Muscle layer of colon (tissue), 2 donors: ENCODE results near the gene TENT4B.
"Not testable (repeated sequence)": the region's sequence is repeated elsewhere in the genome, so short reads cannot be mapped to it uniquely, and the experiment has no call there.

Experiments used
- H3K27ac ChIP-seq: one replicate; pipeline ENCODE4 v1.7.0; 2013; ENCODE audit warnings: low read depth, mild to moderate bottlenecking, low read length, moderate library complexity
- H3K27me3 ChIP-seq, 2 donors: one replicate each; pipeline ENCODE4 v1.7.0; 2013; ENCODE audit warnings: low read length in 2 of 2, mild to moderate bottlenecking in 2 of 2; ENCODE audit not compliant: insufficient read depth in 2 of 2, control insufficient read depth in 1 of 2
- H3K36me3 ChIP-seq: one replicate; pipeline ENCODE4 v1.7.0; 2013; ENCODE audit warnings: mild to moderate bottlenecking, low read length; ENCODE audit not compliant: insufficient read depth
- H3K4me1 ChIP-seq: one replicate; pipeline ENCODE4 v1.7.0; 2013; ENCODE audit warnings: mild to moderate bottlenecking, low read length; ENCODE audit not compliant: insufficient read depth
- H3K4me3 ChIP-seq, 2 donors: one replicate each; pipeline ENCODE4 v1.7.0; 2013; ENCODE audit warnings: low read length in 2 of 2, low read depth in 1 of 2, mild to moderate bottlenecking in 1 of 2, moderate library complexity in 1 of 2
- H3K9ac ChIP-seq: one replicate; pipeline ENCODE4 v1.7.0; 2013; ENCODE audit warnings: low read length
- H3K9me3 ChIP-seq: one replicate; pipeline ENCODE4 v1.7.0; 2013; ENCODE audit warnings: mild to moderate bottlenecking, low read length
- donor health status: abdominal sarcoma.
- donor health status: Adenocarcinoma of cecum.

The TENT4B gene

GRCh38 chr16:50219402-50219975, 66.4 kb downstream of the TENT4B start:
- Histone ChIP-seq H3K9me3 (no peaks in the 10 kb centered on the region), H3K27me3 (no peaks in the 10 kb centered on the region), H3K4me1 (peaks cover 15% of the 10 kb centered on the region), H3K36me3 (peaks cover 23% of the 10 kb centered on the region), H3K4me3 (no peak overlapping the region), H3K9ac (no peak overlapping the region), H3K27ac (no peak overlapping the region)

- H3K36me3 ChIP-seq = peaks cover 30% of the 10 kb centered on the region
- no peak overlapping the region for H3K27ac ChIP-seq
- H3K9me3 ChIP-seq = no peaks in the 10 kb centered on the region
- H3K4me1 ChIP-seq = peaks cover 20% of the 10 kb centered on the region
- H3K9ac ChIP-seq = no peak overlapping the region
- no peaks in the 10 kb centered on the region for H3K27me3 ChIP-seq
- no peak overlapping the region for H3K4me3 ChIP-seq
Observed at GRCh38 chr16:50224286-50224685, 71.2 kb downstream of the TENT4B start.

GRCh38 chr16:50227120-50227519, 74.0 kb downstream of the TENT4B start:
- H3K36me3 ChIP-seq = peaks cover 31% of the 10 kb centered on the region

GRCh38 chr16:50227665-50228064, 74.6 kb downstream of the TENT4B start:
- H3K9me3 ChIP-seq = no peaks in the 10 kb centered on the region
- peaks cover 31% of the 10 kb centered on the region for H3K36me3 ChIP-seq
- H3K9ac ChIP-seq = no peak overlapping the region
- no peak overlapping the region for H3K27ac ChIP-seq
- H3K27me3 ChIP-seq = no peaks in the 10 kb centered on the region
- peaks cover 20% of the 10 kb centered on the region for H3K4me1 ChIP-seq
- no peak overlapping the region for H3K4me3 ChIP-seq

More at GRCh38 chr16:50227120-50227519, 74.0 kb downstream of the TENT4B start:
- Histone ChIP-seq H3K9ac (no peak overlapping the region), H3K4me1 (peaks cover 20% of the 10 kb centered on the region), H3K4me3 (no peak overlapping the region), H3K9me3 (no peaks in the 10 kb centered on the region), H3K27me3 (no peaks in the 10 kb centered on the region), H3K27ac (peak overlapping the region; percentile 31)

GRCh38 chr16:50228364-50228868, 75.3 kb downstream of the TENT4B start:
- peaks cover 13% of the 10 kb centered on the region for H3K4me1 ChIP-seq
- H3K9me3 ChIP-seq = no peaks in the 10 kb centered on the region
- H3K9ac ChIP-seq = no peak overlapping the region
- H3K27me3 ChIP-seq = no peaks in the 10 kb centered on the region
- H3K4me3 ChIP-seq = no peak overlapping the region
- H3K27ac ChIP-seq = no peak overlapping the region
- peaks cover 31% of the 10 kb centered on the region for H3K36me3 ChIP-seq

GRCh38 chr16:50229149-50229726, 76.1 kb downstream of the TENT4B start:
- Histone ChIP-seq H3K36me3 (peaks cover 31% of the 10 kb centered on the region), H3K27me3 (no peaks in the 10 kb centered on the region), H3K4me3 (no peak overlapping the region), H3K27ac (no peak overlapping the region), H3K9ac (no peak overlapping the region), H3K9me3 (no peaks in the 10 kb centered on the region), H3K4me1 (peaks cover 7% of the 10 kb centered on the region)

- H3K4me3 ChIP-seq = no peak overlapping the region
- H3K36me3 ChIP-seq = no peaks in the 10 kb centered on the region
- no peaks in the 10 kb centered on the region for H3K9me3 ChIP-seq
- no peak overlapping the region for H3K9ac ChIP-seq
- no peaks in the 10 kb centered on the region for H3K4me1 ChIP-seq
- H3K27ac ChIP-seq = no peak overlapping the region
- no peaks in the 10 kb centered on the region for H3K27me3 ChIP-seq
Observed at GRCh38 chr16:50234771-50235556, 81.9 kb downstream of the TENT4B start.

DNA sequence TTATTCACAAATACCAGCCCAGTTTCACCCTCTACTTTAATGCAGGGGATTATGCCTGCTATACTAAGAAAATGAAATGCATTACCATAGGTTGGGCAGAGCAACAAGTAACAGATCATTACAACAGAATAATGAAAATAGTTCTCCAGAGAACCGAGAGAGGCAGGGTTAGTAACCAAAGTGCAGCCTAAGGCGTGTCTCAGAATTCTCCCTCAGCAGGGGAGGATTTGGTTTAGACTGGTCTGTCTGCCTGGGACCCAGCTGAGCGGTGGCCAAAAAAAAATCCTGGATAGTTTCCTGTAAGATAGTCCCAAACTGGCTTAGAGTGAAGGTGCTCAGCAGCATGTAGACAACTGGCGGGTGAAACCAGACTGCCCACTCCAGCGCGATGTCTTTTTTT, 82.5 kb downstream of the TENT4B start:
- Histone ChIP-seq H3K27ac (no peak overlapping the region), H3K9ac (no peak overlapping the region), H3K27me3 (no peaks in the 10 kb centered on the region), H3K4me3 (no peak overlapping the region), H3K4me1 (no peaks in the 10 kb centered on the region), H3K9me3 (no peaks in the 10 kb centered on the region), H3K36me3 (no peaks in the 10 kb centered on the region)

GRCh38 chr16:50238314-50238713, 85.2 kb downstream of the TENT4B start:
- no peaks in the 10 kb centered on the region for H3K4me1 ChIP-seq
- no peaks in the 10 kb centered on the region for H3K27me3 ChIP-seq
- H3K9ac ChIP-seq = no peak overlapping the region
- H3K27ac ChIP-seq = no peak overlapping the region
- no peaks in the 10 kb centered on the region for H3K9me3 ChIP-seq
- H3K4me3 ChIP-seq = no peak overlapping the region
- no peaks in the 10 kb centered on the region for H3K36me3 ChIP-seq

- Histone ChIP-seq H3K4me1 (no peaks in the 10 kb centered on the region), H3K27me3 (no peaks in the 10 kb centered on the region), H3K9me3 (no peaks in the 10 kb centered on the region), H3K36me3 (no peaks in the 10 kb centered on the region), H3K27ac (no peak overlapping the region), H3K4me3 (no peak overlapping the region), H3K9ac (no peak overlapping the region)
Observed at GRCh38 chr16:50238868-50239301, 85.8 kb downstream of the TENT4B start.

GRCh38 chr16:50243024-50243423, 89.9 kb downstream of the TENT4B start:
- not testable (repeated sequence) for H3K36me3 ChIP-seq, H3K9ac ChIP-seq, H3K27ac ChIP-seq, H3K9me3 ChIP-seq, H3K4me1 ChIP-seq, H3K27me3 ChIP-seq, H3K4me3 ChIP-seq
